ENCODE data around the gene HOXA11.

DNA sequence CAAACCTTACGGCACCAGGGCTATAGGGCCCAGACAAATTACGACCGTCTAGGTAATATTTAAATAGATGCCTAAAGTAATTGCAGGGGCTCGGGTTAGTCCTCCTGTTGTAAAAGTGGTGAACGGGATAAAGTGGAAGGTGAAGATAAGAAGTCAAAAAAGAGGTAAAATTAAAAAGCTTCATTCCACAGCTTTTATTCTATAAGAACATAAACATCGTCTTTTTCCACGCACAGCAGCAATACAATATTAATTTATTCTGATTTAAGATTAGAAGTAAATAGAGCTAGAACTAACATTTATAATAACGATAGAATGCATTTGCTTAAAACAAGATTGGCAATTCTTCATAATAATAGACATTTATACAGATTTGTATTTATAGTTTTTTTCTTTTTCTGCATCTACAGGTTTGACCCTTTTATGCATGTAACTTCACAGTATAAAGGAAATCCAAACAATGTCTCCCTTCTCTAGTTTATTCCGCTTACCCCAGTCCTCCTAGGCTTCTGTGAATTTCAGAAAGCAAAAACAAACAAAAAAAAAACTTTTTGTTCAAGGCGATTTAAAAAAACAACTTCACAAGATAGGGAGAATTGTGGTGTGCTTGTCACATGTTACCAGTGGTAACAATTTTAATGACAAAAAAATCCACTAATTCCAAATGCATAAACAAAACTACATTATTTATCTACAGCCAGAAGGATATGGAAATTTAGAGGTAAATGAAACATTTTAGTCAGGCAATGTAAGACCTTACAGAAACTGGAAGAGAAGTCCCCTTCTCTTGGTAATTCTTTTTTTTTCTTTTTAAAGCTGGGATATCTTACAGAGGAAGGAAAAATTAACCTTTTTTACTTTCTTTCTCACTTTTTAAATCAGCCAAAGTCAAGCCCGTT, 14.4 kb downstream of the HOXA11 start:
- TF ChIP-seq CTCF (IDR thresholded peaks at IDR 0.05; ENCODE audit: low read depth, low read length, poor library complexity, severe bottlenecking) (no peak), EZH2phosphoT487 (IDR thresholded peaks at IDR 0.05; ENCODE audit: borderline replicate concordance, low read length) (no peak)

Measured in DOHH2 (cell line).